ENCODE measurements around the gene CEP112.

CEP112 gene

GRCh38 chr17:65910836-65911235, 281.1 kb downstream of the CEP112 start:
- no peak overlapping the region for H3K4me2 ChIP-seq
- no peak for TF ChIP-seq CTCF (conservative IDR thresholded peaks at IDR 0.05; ENCODE audit: low read depth, low read length)

GRCh38 chr17:65902831-65903522, 289.0 kb downstream of the CEP112 start:
- Histone ChIP-seq H3K27me3 (ENCODE audit: insufficient read depth, low read depth) (no peaks in the 10 kb centered on the region), H3K79me2 (ENCODE audit: insufficient read depth, low read depth) (no peaks in the 10 kb centered on the region)

More at GRCh38 chr17:65910836-65911235, 281.1 kb downstream of the CEP112 start:
- Histone ChIP-seq H3K4me1 (ENCODE audit: low read depth, poor library complexity, severe bottlenecking) (no peaks in the 10 kb centered on the region), H3K27me3 (ENCODE audit: insufficient read depth, low read depth) (no peaks in the 10 kb centered on the region), H3K27ac (no peak overlapping the region), H3K79me2 (ENCODE audit: insufficient read depth, low read depth) (no peaks in the 10 kb centered on the region), H4K20me1 (ENCODE audit: insufficient read depth) (no peaks in the 10 kb centered on the region), H3K4me3 (IDR thresholded peaks at IDR 0.05; ENCODE audit: insufficient read depth, low read depth, low read length) (no peak overlapping the region), H3K36me3 (ENCODE audit: insufficient read depth) (no peaks in the 10 kb centered on the region), H2AFZ (ENCODE audit: low read depth) (no peak overlapping the region), H3K9ac (no peak overlapping the region)

GRCh38 chr17:65902155-65902554, 289.8 kb downstream of the CEP112 start:
- no peak overlapping the region for H3K9ac ChIP-seq
- H3K4me3 ChIP-seq (IDR thresholded peaks at IDR 0.05; ENCODE audit: insufficient read depth, low read depth, low read length) = no peak overlapping the region
- H3K36me3 ChIP-seq (ENCODE audit: insufficient read depth) = no peaks in the 10 kb centered on the region
- H3K4me2 ChIP-seq = no peak overlapping the region
- H3K27ac ChIP-seq = no peak overlapping the region
- no peaks in the 10 kb centered on the region for H3K4me1 ChIP-seq (ENCODE audit: low read depth, poor library complexity, severe bottlenecking)
- TF ChIP-seq CTCF (conservative IDR thresholded peaks at IDR 0.05; ENCODE audit: low read depth, low read length) = no peak
- no peaks in the 10 kb centered on the region for H3K79me2 ChIP-seq (ENCODE audit: insufficient read depth, low read depth)
- H4K20me1 ChIP-seq (ENCODE audit: insufficient read depth) = no peaks in the 10 kb centered on the region
- no peaks in the 10 kb centered on the region for H3K27me3 ChIP-seq (ENCODE audit: insufficient read depth, low read depth)
- H2AFZ ChIP-seq (ENCODE audit: low read depth) = no peak overlapping the region

More at GRCh38 chr17:65902831-65903522, 289.0 kb downstream of the CEP112 start:
- no peak overlapping the region for H2AFZ ChIP-seq (ENCODE audit: low read depth)
- H3K27ac ChIP-seq = no peak overlapping the region
- no peaks in the 10 kb centered on the region for H4K20me1 ChIP-seq (ENCODE audit: insufficient read depth)
- no peaks in the 10 kb centered on the region for H3K36me3 ChIP-seq (ENCODE audit: insufficient read depth)
- H3K4me3 ChIP-seq (IDR thresholded peaks at IDR 0.05; ENCODE audit: insufficient read depth, low read depth, low read length) = no peak overlapping the region
- H3K4me1 ChIP-seq (ENCODE audit: low read depth, poor library complexity, severe bottlenecking) = no peaks in the 10 kb centered on the region
- no peak for TF ChIP-seq CTCF (conservative IDR thresholded peaks at IDR 0.05; ENCODE audit: low read depth, low read length)
- H3K9ac ChIP-seq = no peak overlapping the region
- no peak overlapping the region for H3K4me2 ChIP-seq

GRCh38 chr17:65901394-65901793, 290.5 kb downstream of the CEP112 start:
- Histone ChIP-seq H4K20me1 (ENCODE audit: insufficient read depth) (no peaks in the 10 kb centered on the region), H3K79me2 (ENCODE audit: insufficient read depth, low read depth) (no peaks in the 10 kb centered on the region), H3K27me3 (ENCODE audit: insufficient read depth, low read depth) (no peaks in the 10 kb centered on the region), H2AFZ (ENCODE audit: low read depth) (no peak overlapping the region), H3K4me2 (no peak overlapping the region), H3K9ac (no peak overlapping the region), H3K4me3 (IDR thresholded peaks at IDR 0.05; ENCODE audit: insufficient read depth, low read depth, low read length) (no peak overlapping the region), H3K27ac (no peak overlapping the region), H3K4me1 (ENCODE audit: low read depth, poor library complexity, severe bottlenecking) (no peaks in the 10 kb centered on the region), H3K36me3 (ENCODE audit: insufficient read depth) (no peaks in the 10 kb centered on the region)
- TF ChIP-seq CTCF (conservative IDR thresholded peaks at IDR 0.05; ENCODE audit: low read depth, low read length) = no peak
